K562 (cell line): ENCODE results near the gene STIL. TPM values are rescaled to one million over a fixed set of nuclear protein-coding genes. Genes with fewer than 3 reads are reported as not detected.

Experiments
- NRF1 ChIP-seq, 2 experiments: fragments of 450-650 bp; IDR thresholded peaks in 1 of 2; conservative IDR thresholded peaks in 1 of 2; 2 replicates each; pipeline ENCODE4 v1.6.1; 2014; ENCODE audit warnings: mild to moderate bottlenecking in 2 of 2
- NUFIP1 ChIP-seq: fragments of 450-650 bp; IDR thresholded peaks from 2 replicates; pipeline ENCODE4 v1.6.1; 2018; ENCODE audit not compliant: partially characterized antibody
- PHTF2 ChIP-seq: fragments of 250-450 bp; sonication (Bioruptor Pico); IDR thresholded peaks from 2 replicates; pipeline ENCODE4 v1.5.0; 2021; ENCODE audit warnings: mild to moderate bottlenecking
- POLR2A ChIP-seq: fragments of 450-650 bp; conservative IDR thresholded peaks from 2 replicates; pipeline ENCODE4 v1.6.1; 2016
- SMAD3 ChIP-seq: fragments of 450-650 bp; formaldehyde crosslinking; conservative IDR thresholded peaks from 2 replicates; pipeline ENCODE4 v1.4.0; 2020; ENCODE audit warnings: mild to moderate bottlenecking
- SRSF1 ChIP-seq: fragments of 200-400 bp; formaldehyde crosslinking; IDR thresholded peaks from 2 replicates; pipeline ENCODE4 v1.6.1; 2017; ENCODE audit warnings: mild to moderate bottlenecking, low read depth, low read length, moderate library complexity
- TBP ChIP-seq: optimal IDR thresholded peaks from 2 replicates; pipeline ENCODE3; 2011; ENCODE audit warnings: low read depth, low read length, improper control_type of control experiment
- polyA plus RNA-seq, 8 experiments: library from polyadenylated mRNA; depleted of rRNA in 4 of 8; stranded (reverse) in 5 of 8; unstranded in 3 of 8; fragments of >200 nt; fragmentation: Nextera tagmentation in 2 of 8; fragmentation: Illumina TruSeq in 1 of 8; extraction: Ambion mirVana in 2 of 8; extraction: Trizol in 1 of 8; gene quantifications; 2 replicates each; pipeline versions ENCODE4 v1.2.1 to v1.2.3, GENCODE V29; 2011 to 2014; ENCODE audit warnings: inconsistent platforms in 1 of 8, missing spikeins in 1 of 8
- total RNA-seq, 7 experiments: library from RNA; depleted of rRNA in 6 of 7; stranded (reverse); fragments of >200 nt in 6 of 7; fragmentation: Illumina TruSeq in 2 of 7; extraction: Trizol in 2 of 7; gene quantifications; 2 replicates each; pipeline versions ENCODE4 v1.2.1 to v1.2.3, GENCODE V29; 2011 to 2021; ENCODE audit warnings: low replicate concordance in 1 of 7
- TF ChIP-seq, protein P1 (sequence below), 2 experiments: fragments of 450-650 bp in 1 of 2; IDR thresholded peaks; 2 replicates each; pipeline ENCODE4 v1.6.1; 2011 to 2017; ENCODE audit warnings: low read depth in 2 of 2, antibody characterized with exemption in 1 of 2, borderline replicate concordance in 1 of 2, low read length in 1 of 2, mild to moderate bottlenecking in 1 of 2, mixed read lengths in 1 of 2; ENCODE audit not compliant: control insufficient read depth in 1 of 2
- TF ChIP-seq, protein P2 (sequence below): fragments of 250-450 bp; sonication (Bioruptor Pico); IDR thresholded peaks from 2 replicates; pipeline ENCODE4 v1.5.0; 2021
- TF ChIP-seq, protein P3 (sequence below): fragments of 250-450 bp; sonication (Bioruptor Pico); IDR thresholded peaks from 2 replicates; pipeline ENCODE4 v1.4.0; 2020
- TF ChIP-seq, protein P4 (sequence below): fragments of 250-450 bp; sonication (Bioruptor Pico); IDR thresholded peaks from 2 replicates; pipeline ENCODE4 v1.8.0; 2021; ENCODE audit warnings: moderate library complexity, mild to moderate bottlenecking, inconsistent platforms

Gene STIL
- total and polyA plus RNA-seq, 9 of the 15 experiments (the other 6 are each of a cell fraction or from before 2014, with no cell fraction given) = 10.5 to 77.4 (median 39.6) TPM

DNA sequence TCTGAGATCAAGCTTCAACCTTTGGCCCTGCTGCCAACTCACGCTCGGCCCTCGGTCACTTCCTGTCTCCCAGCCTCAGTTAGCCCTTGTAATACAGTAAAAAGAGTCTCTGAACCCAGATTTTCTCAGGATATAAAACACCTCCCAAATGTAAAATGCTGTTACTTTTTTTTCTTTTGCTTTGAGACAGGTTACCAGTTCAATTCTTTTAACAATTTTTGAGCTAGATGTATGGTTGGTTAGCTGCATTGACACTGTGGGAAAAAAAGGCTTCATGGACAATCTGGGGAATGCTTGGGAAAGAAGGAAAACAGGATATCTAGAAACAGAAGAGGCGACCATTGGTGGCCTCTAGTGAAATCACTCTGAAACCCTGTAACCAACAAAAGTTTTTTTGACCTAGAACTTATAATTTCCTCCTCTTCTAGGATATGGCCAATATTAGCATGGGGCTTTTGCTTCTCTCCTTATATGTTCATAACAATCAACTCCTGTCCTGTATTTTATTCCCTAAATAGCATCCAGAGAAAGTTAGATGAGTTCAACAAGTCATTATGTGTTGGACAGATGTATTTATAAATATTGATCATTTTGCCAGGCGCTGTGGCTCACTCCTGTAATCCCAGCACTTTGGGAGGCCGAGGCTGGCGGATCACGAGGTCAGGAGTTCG lies 21.0 kb upstream of the STIL start (continued):
- TF ChIP-seq, protein P1, sequence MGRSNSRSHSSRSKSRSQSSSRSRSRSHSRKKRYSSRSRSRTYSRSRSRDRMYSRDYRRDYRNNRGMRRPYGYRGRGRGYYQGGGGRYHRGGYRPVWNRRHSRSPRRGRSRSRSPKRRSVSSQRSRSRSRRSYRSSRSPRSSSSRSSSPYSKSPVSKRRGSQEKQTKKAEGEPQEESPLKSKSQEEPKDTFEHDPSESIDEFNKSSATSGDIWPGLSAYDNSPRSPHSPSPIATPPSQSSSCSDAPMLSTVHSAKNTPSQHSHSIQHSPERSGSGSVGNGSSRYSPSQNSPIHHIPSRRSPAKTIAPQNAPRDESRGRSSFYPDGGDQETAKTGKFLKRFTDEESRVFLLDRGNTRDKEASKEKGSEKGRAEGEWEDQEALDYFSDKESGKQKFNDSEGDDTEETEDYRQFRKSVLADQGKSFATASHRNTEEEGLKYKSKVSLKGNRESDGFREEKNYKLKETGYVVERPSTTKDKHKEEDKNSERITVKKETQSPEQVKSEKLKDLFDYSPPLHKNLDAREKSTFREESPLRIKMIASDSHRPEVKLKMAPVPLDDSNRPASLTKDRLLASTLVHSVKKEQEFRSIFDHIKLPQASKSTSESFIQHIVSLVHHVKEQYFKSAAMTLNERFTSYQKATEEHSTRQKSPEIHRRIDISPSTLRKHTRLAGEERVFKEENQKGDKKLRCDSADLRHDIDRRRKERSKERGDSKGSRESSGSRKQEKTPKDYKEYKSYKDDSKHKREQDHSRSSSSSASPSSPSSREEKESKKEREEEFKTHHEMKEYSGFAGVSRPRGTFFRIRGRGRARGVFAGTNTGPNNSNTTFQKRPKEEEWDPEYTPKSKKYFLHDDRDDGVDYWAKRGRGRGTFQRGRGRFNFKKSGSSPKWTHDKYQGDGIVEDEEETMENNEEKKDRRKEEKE (IDR thresholded peaks at IDR 0.05; ENCODE audit: borderline replicate concordance in 1 of 2, control insufficient read depth in 1 of 2, low read depth in 2 of 2, low read length in 1 of 2) = 0 out of 4 replicates have a peak, but pooled peaks of 1 of the 2 experiments have one; percentile 59
- TF ChIP-seq TBP (peak; percentile 79), SRSF1 (no peak), SMAD3 (CRISPR knock-in tag) (0 out of 2 replicates have a peak, but pooled peaks have one; percentile 47), NRF1 (conservative IDR thresholded peaks at IDR 0.05 in 1 of 2, IDR thresholded peaks at IDR 0.05 in 1 of 2) (no peak), NUFIP1 (no peak), PHTF2 (CRISPR knock-in tag) (no peak), POLR2A (peak; percentile 60; the same call in 1 of the 2 replicates)
- TF ChIP-seq, protein P2, sequence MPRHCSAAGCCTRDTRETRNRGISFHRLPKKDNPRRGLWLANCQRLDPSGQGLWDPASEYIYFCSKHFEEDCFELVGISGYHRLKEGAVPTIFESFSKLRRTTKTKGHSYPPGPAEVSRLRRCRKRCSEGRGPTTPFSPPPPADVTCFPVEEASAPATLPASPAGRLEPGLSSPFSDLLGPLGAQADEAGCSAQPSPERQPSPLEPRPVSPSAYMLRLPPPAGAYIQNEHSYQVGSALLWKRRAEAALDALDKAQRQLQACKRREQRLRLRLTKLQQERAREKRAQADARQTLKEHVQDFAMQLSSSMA (CRISPR knock-in tag) = no peak
- TF ChIP-seq, protein P3, sequence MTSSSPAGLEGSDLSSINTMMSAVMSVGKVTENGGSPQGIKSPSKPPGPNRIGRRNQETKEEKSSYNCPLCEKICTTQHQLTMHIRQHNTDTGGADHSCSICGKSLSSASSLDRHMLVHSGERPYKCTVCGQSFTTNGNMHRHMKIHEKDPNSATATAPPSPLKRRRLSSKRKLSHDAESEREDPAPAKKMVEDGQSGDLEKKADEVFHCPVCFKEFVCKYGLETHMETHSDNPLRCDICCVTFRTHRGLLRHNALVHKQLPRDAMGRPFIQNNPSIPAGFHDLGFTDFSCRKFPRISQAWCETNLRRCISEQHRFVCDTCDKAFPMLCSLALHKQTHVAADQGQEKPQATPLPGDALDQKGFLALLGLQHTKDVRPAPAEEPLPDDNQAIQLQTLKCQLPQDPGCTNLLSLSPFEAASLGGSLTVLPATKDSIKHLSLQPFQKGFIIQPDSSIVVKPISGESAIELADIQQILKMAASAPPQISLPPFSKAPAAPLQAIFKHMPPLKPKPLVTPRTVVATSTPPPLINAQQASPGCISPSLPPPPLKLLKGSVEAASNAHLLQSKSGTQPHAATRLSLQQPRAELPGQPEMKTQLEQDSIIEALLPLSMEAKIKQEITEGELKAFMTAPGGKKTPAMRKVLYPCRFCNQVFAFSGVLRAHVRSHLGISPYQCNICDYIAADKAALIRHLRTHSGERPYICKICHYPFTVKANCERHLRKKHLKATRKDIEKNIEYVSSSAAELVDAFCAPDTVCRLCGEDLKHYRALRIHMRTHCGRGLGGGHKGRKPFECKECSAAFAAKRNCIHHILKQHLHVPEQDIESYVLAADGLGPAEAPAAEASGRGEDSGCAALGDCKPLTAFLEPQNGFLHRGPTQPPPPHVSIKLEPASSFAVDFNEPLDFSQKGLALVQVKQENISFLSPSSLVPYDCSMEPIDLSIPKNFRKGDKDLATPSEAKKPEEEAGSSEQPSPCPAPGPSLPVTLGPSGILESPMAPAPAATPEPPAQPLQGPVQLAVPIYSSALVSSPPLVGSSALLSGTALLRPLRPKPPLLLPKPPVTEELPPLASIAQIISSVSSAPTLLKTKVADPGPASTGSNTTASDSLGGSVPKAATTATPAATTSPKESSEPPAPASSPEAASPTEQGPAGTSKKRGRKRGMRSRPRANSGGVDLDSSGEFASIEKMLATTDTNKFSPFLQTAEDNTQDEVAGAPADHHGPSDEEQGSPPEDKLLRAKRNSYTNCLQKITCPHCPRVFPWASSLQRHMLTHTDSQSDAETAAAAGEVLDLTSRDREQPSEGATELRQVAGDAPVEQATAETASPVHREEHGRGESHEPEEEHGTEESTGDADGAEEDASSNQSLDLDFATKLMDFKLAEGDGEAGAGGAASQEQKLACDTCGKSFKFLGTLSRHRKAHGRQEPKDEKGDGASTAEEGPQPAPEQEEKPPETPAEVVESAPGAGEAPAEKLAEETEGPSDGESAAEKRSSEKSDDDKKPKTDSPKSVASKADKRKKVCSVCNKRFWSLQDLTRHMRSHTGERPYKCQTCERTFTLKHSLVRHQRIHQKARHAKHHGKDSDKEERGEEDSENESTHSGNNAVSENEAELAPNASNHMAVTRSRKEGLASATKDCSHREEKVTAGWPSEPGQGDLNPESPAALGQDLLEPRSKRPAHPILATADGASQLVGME = peak; percentile 89; the same call in 1 of the 2 replicates
- TF ChIP-seq, protein P4, sequence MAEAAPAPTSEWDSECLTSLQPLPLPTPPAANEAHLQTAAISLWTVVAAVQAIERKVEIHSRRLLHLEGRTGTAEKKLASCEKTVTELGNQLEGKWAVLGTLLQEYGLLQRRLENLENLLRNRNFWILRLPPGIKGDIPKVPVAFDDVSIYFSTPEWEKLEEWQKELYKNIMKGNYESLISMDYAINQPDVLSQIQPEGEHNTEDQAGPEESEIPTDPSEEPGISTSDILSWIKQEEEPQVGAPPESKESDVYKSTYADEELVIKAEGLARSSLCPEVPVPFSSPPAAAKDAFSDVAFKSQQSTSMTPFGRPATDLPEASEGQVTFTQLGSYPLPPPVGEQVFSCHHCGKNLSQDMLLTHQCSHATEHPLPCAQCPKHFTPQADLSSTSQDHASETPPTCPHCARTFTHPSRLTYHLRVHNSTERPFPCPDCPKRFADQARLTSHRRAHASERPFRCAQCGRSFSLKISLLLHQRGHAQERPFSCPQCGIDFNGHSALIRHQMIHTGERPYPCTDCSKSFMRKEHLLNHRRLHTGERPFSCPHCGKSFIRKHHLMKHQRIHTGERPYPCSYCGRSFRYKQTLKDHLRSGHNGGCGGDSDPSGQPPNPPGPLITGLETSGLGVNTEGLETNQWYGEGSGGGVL (CRISPR knock-in tag) = no peak
